Ovary (tissue), 9 donors: ENCODE data around the gene EIF4G3. TPM values are rescaled to one million over a fixed set of nuclear protein-coding genes. Genes with fewer than 3 reads are reported as not detected.

ENCODE experiments used
- DNase-seq, 5 donors: peaks; one replicate each; pipeline ENCODE4 v3.0.0-alpha.2; 2019 to 2020
- H3K27ac ChIP-seq, 2 donors: fragments of 200-600 bp; one replicate each; pipeline versions ENCODE4 v1.5.1 to v1.8.0; 2019 to 2022
- H3K27me3 ChIP-seq: fragments of 200-600 bp; one replicate; pipeline ENCODE4 v1.8.0; 2022
- H3K36me3 ChIP-seq: fragments of 200-600 bp; sonication (generic); one replicate; pipeline ENCODE4 v1.5.1; 2019
- H3K4me1 ChIP-seq: one replicate; pipeline ENCODE4 v1.8.1; 2013; ENCODE audit warnings: mild to moderate bottlenecking, moderate library complexity; ENCODE audit not compliant: insufficient read depth
- H3K4me3 ChIP-seq: fragments of 200-600 bp; sonication (generic); one replicate; pipeline ENCODE4 v1.5.1; 2017
- H3K9me3 ChIP-seq, 2 donors: fragments of 200-600 bp in 1 of 2; sonication (generic) in 1 of 2; one replicate each; pipeline versions ENCODE4 v1.5.1 to v1.8.1; 2013 to 2019; ENCODE audit warnings: mild to moderate bottlenecking in 1 of 2, moderate library complexity in 1 of 2
- EP300 ChIP-seq: sonication (generic); formaldehyde crosslinking; IDR thresholded peaks from one replicate; pipeline ENCODE4 v1.6.1; 2017; ENCODE audit warnings: antibody characterized with exemption
- POLR2A ChIP-seq: fragments of 450-650 bp; IDR thresholded peaks from one replicate; pipeline ENCODE4 v1.6.1; 2017; ENCODE audit warnings: antibody characterized with exemption, mild to moderate bottlenecking, moderate library complexity
- WGBS, 3 donors: extraction: QIAGEN DNeasy Blood & Tissue Kit in 1 of 3; methylation state at CpG; one replicate each; pipeline versions ENCODE4 v1.1.5 to v1.1.7; 2013 to 2017; 5-methylcytosine and 5-hydroxymethylcytosine counted together
- intact Hi-C, 4 donors: fragments of 100-400 bp; cut with DNase I; formaldehyde crosslinking; loops; one replicate each; pipeline versions ENCODE4 v1.11.0 to v1.15.1; 2022 to 2023
- polyA plus RNA-seq, 2 donors: library from polyadenylated mRNA; stranded (reverse); fragments of 200-250 nt in 1 of 2; fragments of 350-450 nt in 1 of 2; fragmentation: Illumina TruSeq in 1 of 2; extraction: RNeasy Lipid Tissue Mini Kit (QIAGEN cat#74804) in 1 of 2; gene quantifications; one replicate each; pipeline ENCODE4 v1.2.3, GENCODE V29; 2013 to 2014
- total RNA-seq, 7 donors: library from RNA; depleted of rRNA in 2 of 7; stranded (reverse); fragments of >200 nt in 2 of 7; fragmentation: NEBNext Ultra II Directional in 3 of 7; extraction: Animal tissue kit (Norgen Biotek cat#: 25700) in 3 of 7; gene quantifications; one replicate each; pipeline versions ENCODE4 v1.1.0 to v1.2.4, GENCODE V29; 2016 to 2023
- TF ChIP-seq, protein P1 (sequence below), 3 donors: fragments of 450-650 bp in 2 of 3; fragments of 200-600 bp in 1 of 3; IDR thresholded peaks; one replicate each; pipeline versions ENCODE4 v1.5.1 to v1.8.0; 2016 to 2022; ENCODE audit warnings: antibody characterized with exemption in 3 of 3, mild to moderate bottlenecking in 1 of 3
- donor health status: DM: no; HTN: no; CAD: no; lungs with moderate emphysema.
- donor health status: DM: no; HTN: no; CAD: no.
- donor health status: Bipolar disorder and iron deficiency.
- donor health status: DM: yes; HTN: yes; CAD: no.
- donor health status: DM: no; HTN: no; CAD: no.
- donor health status: DM: yes; HTN: yes; CAD: no.

The EIF4G3 gene
- total and polyA plus RNA-seq, 9 donors = 13.9 to 62.4 (median 39.4) TPM

- Histone ChIP-seq H3K36me3 (no peaks in the 10 kb centered on the region), H3K4me1 (peaks cover 1% of the 10 kb centered on the region), H3K4me3 (no peak overlapping the region), H3K9me3 (no peaks in the 10 kb centered on the region), H3K27ac (no peak overlapping the region), H3K27me3 (no peaks in the 10 kb centered on the region)
- intact Hi-C loops = no loop called here
- TF ChIP-seq, protein P1, sequence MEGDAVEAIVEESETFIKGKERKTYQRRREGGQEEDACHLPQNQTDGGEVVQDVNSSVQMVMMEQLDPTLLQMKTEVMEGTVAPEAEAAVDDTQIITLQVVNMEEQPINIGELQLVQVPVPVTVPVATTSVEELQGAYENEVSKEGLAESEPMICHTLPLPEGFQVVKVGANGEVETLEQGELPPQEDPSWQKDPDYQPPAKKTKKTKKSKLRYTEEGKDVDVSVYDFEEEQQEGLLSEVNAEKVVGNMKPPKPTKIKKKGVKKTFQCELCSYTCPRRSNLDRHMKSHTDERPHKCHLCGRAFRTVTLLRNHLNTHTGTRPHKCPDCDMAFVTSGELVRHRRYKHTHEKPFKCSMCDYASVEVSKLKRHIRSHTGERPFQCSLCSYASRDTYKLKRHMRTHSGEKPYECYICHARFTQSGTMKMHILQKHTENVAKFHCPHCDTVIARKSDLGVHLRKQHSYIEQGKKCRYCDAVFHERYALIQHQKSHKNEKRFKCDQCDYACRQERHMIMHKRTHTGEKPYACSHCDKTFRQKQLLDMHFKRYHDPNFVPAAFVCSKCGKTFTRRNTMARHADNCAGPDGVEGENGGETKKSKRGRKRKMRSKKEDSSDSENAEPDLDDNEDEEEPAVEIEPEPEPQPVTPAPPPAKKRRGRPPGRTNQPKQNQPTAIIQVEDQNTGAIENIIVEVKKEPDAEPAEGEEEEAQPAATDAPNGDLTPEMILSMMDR (IDR thresholded peaks at IDR 0.05) = no peak
- TF ChIP-seq POLR2A (no peak), EP300 (no peak)
- WGBS, 3 donors = 14 to 42% (median 31%) methylated on average over 2 of the region's 2 CpGs
- DNase-seq = no peak
Observed at GRCh38 chr1:20936216-20936615, 240.5 kb downstream of the EIF4G3 start.

DNA sequence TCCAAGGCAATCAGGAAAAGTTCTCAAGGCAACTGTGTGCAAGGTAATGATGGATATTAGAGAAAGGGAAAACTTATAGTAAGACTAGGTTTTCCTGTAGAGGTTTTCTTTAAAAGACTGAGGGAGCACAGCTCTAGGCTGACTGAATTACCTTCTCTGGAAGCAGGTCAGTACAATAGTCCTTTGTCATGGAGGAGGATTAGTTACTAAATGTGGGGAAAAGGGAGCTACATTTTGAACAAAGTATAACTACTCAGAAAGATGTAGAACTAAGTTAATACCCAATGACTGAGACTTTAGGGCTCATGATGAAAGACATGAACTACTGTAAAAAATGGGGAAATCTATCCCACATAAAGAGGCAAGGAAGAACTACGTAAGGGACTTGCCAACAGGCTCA, 241.0 kb downstream of the EIF4G3 start:
- DNase-seq = no peak
- H3K4me3 ChIP-seq = no peak overlapping the region
- 72 to 81% (median 76%) methylated on average over 1 of the region's 1 CpG for WGBS, 3 donors
- TF ChIP-seq EP300 (no peak), POLR2A (no peak)
- TF ChIP-seq, protein P1 (IDR thresholded peaks at IDR 0.05) = no peak
- no peaks in the 10 kb centered on the region for H3K9me3 ChIP-seq
- intact Hi-C loops = no loop called here
- H3K36me3 ChIP-seq = no peaks in the 10 kb centered on the region
- H3K4me1 ChIP-seq = peaks cover 1% of the 10 kb centered on the region
- no peak overlapping the region for H3K27ac ChIP-seq
- H3K27me3 ChIP-seq = no peaks in the 10 kb centered on the region

DNA sequence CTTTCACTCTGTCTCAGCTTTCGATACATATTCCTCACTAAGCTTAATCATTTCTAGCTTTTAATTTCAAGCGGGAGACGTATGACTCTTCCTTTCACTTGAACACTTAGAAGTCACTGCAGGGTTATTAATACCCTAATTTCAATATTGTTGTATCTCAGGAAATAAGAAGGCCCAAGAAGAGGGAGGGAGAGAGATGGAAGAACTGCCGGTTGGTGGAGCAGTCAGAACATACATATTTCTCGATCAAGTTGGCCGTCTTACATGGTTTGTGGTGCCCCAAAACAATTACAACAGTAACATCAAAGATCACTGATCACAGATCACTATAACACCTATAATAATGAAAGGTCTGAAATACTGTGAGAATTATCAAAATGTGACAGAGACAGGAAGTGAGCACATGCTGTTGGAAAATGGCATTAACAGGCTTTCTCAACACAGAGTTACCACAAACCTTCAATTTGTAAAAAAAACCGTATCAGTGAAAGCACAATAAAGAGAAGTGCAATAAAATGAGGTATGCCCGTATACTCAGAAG, 244.2 kb downstream of the EIF4G3 start:
- no peak overlapping the region for H3K27ac ChIP-seq
- H3K36me3 ChIP-seq = no peaks in the 10 kb centered on the region
- no peak for DNase-seq
- peaks cover 1% of the 10 kb centered on the region for H3K4me1 ChIP-seq
- no peaks in the 10 kb centered on the region for H3K27me3 ChIP-seq
- intact Hi-C loops = loop anchor here in 1 of 4 donors (5.0 kb wide), 1 partner anchor 745 kb away; no protein-coding TSS in a partner anchor
- no peak overlapping the region for H3K4me3 ChIP-seq
- 95 to 97% (median 95%) methylated on average over 8 of the region's 8 CpGs for WGBS, 3 donors
- TF ChIP-seq EP300 = no peak
- TF ChIP-seq, protein P1 (IDR thresholded peaks at IDR 0.05) = no peak
- no peak for TF ChIP-seq POLR2A
- no peaks in the 10 kb centered on the region for H3K9me3 ChIP-seq

DNA sequence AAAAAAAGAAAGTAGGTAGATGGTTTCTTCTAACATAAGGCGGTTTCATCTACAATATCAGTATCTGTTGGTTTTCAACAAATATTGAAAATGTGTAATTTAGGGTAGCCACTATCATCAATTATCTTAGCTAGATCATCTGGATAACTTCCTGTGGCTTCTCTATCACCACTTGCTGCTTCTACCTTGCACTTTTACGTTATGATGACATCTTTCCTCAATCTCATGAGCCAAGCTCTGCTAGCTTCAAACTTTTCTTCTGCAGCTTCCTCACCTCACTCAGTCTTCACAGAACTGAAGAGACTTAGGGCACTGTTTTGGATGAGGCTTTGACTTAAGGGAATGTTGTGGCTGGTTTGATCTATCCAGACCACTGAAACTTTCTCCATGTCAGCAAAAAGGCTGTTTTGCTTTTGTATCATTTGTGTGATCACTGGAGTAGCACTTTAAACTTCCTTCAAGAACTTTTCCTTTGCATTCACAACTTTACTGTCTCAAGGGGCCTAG, 244.7 kb downstream of the EIF4G3 start:
- Histone ChIP-seq H3K4me3 (no peak overlapping the region), H3K36me3 (no peaks in the 10 kb centered on the region), H3K27ac (no peak overlapping the region), H3K27me3 (no peaks in the 10 kb centered on the region), H3K4me1 (peaks cover 1% of the 10 kb centered on the region), H3K9me3 (no peaks in the 10 kb centered on the region)
- no peak for DNase-seq
- WGBS, 3 donors = 95 to 97% (median 96%) methylated on average over 2 of the region's 2 CpGs
- TF ChIP-seq POLR2A (no peak), EP300 (no peak)
- TF ChIP-seq, protein P1 (IDR thresholded peaks at IDR 0.05) = no peak
- intact Hi-C loops = loop anchor here in 1 of 4 donors (5.0 kb wide), 1 partner anchor 745 kb away; no protein-coding TSS in a partner anchor
